Activated T-cell treated with anti-CD3 and anti-CD28 coated beads for 1 hour (primary cell): ENCODE measurements around the gene KLKB1.
A peak's percentile ranks its signal among the peaks of the same experiment; 100 is the strongest.

Experiments
- DNase-seq: peaks from one replicate; pipeline ENCODE4 v3.0.0-alpha.2; 2020; ENCODE audit warnings: low read depth

KLKB1 gene

GRCh38 chr4:186227221-186227620 is at the start of gene KLKB1:
Gene KLKB1, plus strand, starts transcription at chr4:186227507. Its CDS starts 689 bp downstream, at chr4:186228196.
- no peak for DNase-seq

GRCh38 chr4:186188107-186188506 is 39.2 kb upstream of the KLKB1 start:
- DNase-seq, result no peak

- no peak for DNase-seq
These were observed 37.7 kb upstream of the KLKB1 start for GRCh38 chr4:186189656-186190055.

- peak; percentile 33 for DNase-seq
These were observed 36.6 kb upstream of the KLKB1 start for GRCh38 chr4:186190581-186191199.

GRCh38 chr4:186191200-186192065 is 35.9 kb upstream of the KLKB1 start, which contains the start of gene CYP4V2:
Gene CYP4V2, plus strand, starts transcription at chr4:186191567. Its CDS starts 257 bp downstream, at chr4:186191824.
- DNase-seq, result peak; percentile 71

- peak; percentile 19 for DNase-seq
These were observed 35.2 kb upstream of the KLKB1 start for GRCh38 chr4:186192066-186192612.

- no peak for DNase-seq
These were observed 33.5 kb upstream of the KLKB1 start for GRCh38 chr4:186193851-186194250.

GRCh38 chr4:186196063-186196462 is 31.2 kb upstream of the KLKB1 start:
- DNase-seq, result no peak

GRCh38 chr4:186200516-186200915 is 26.8 kb upstream of the KLKB1 start:
- DNase-seq, result no peak

- no peak for DNase-seq
These were observed 26.3 kb upstream of the KLKB1 start for GRCh38 chr4:186201010-186201409.

GRCh38 chr4:186201535-186202230 is 25.6 kb upstream of the KLKB1 start:
- DNase-seq, result peak; percentile 35

- DNase-seq, result no peak
These were observed 24.7 kb upstream of the KLKB1 start for GRCh38 chr4:186202490-186203140.

- no peak for DNase-seq
These were observed 23.9 kb upstream of the KLKB1 start for GRCh38 chr4:186203406-186203805.

- peak; percentile 47 for DNase-seq
These were observed 23.2 kb upstream of the KLKB1 start for GRCh38 chr4:186204103-186204559.

GRCh38 chr4:186204686-186205085 is 22.6 kb upstream of the KLKB1 start:
- no peak for DNase-seq

- no peak for DNase-seq
These were observed 22.2 kb upstream of the KLKB1 start for GRCh38 chr4:186205156-186205555.

GRCh38 chr4:186216465-186217024 is 10.8 kb upstream of the KLKB1 start:
- no peak for DNase-seq

GRCh38 chr4:186217733-186218293 is 9.5 kb upstream of the KLKB1 start:
- no peak for DNase-seq

GRCh38 chr4:186221624-186222023 is 5.7 kb upstream of the KLKB1 start:
- DNase-seq, result no peak

GRCh38 chr4:186225848-186226247 is 1.5 kb upstream of the KLKB1 start:
- DNase-seq, result no peak
